ENCODE results near the gene IFT88. TPM values are rescaled to one million over a fixed set of nuclear protein-coding genes. Genes with fewer than 3 reads are reported as not detected.

IFT88 gene
- total and polyA plus RNA-seq, 2 of the 8 experiments (the other 6 are each of a cell fraction or from before 2014, with no cell fraction given), result 1.7 to 5.8 TPM

DNA sequence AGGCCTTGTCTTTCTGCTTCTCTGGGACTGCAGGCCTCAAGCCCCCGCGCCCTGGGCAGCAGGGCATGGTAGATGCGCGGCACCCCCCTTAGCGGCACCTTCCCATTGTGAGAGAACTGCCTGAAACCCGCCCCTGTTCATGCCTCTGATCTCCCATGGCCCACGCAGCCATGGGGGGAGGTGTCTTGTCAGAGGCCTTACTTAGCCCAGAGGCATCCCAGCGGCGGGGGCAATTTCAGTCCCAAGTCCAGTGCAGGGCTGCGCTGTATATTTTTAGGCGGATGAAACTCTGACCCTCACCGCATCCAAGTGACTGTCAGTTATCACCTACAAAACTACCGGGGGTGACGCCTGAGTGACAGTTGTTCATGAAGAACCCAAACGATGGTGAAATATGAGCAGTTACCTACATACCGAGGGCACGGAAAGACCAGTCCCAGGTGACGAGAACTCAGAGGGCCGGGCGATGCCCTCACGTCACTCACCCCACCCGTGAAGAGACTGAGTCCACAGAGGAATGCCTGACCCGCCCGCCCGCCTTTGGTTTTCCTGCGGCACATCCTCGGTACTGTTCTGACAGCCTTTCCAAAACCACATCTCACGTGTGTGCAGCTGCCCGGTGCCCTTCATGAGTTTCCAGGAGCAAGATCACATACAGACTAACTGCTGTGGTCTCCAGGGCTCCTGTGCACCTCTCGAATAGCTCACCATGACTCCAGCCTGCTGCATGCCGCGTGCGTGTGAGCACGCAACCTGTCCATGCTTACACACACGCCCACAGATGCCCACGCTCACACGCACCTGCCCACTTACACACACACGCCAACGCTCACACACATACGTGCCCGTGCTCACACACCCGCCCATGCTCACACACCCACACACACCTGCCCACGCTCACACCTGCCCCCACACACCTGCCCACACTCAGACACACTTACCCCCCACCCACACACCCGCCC, 150.9 kb downstream of the IFT88 start (continued):
- no peak for TF ChIP-seq CHD7 (IDR thresholded peaks at IDR 0.05; ENCODE audit: insufficient replicate concordance, low read length)
- TF ChIP-seq CTBP2 (IDR thresholded peaks at IDR 0.05; ENCODE audit: borderline replicate concordance, insufficient read depth, insufficient read length, low read length), result no peak
- no peak for TF ChIP-seq CHD1 (IDR thresholded peaks at IDR 0.05; ENCODE audit: low read depth, low read length)
- TF ChIP-seq SP4 (IDR thresholded peaks at IDR 0.05; ENCODE audit: low read length), result no peak
- no peak for TF ChIP-seq POLR2A (IDR thresholded peaks at IDR 0.05; ENCODE audit: control extremely low read depth in 1 of 2, low read depth in 2 of 2, low read length in 2 of 2)
- TF ChIP-seq RXRA (IDR thresholded peaks at IDR 0.05; ENCODE audit: insufficient read depth, low read depth, low read length), result no peak
- no peak for TF ChIP-seq KDM1A (IDR thresholded peaks at IDR 0.05; ENCODE audit: borderline replicate concordance, low read length)
- TF ChIP-seq PHF8 (conservative IDR thresholded peaks at IDR 0.05; ENCODE audit: low read depth, low read length), result no peak

Measured in H1 (cell line).